ENCODE measurements around the gene VGLL2.

- TF ChIP-seq CTCF (conservative IDR thresholded peaks at IDR 0.05): no peak
- no peak for TF ChIP-seq ZFX (IDR thresholded peaks at IDR 0.05)
These were observed 11.5 kb downstream of the VGLL2 start for GRCh38 chr6:117276778-117277316.
